ENCODE measurements around the gene SPDYA.

SPDYA gene

GRCh38 chr2:28855193-28855592, 44.6 kb downstream of the SPDYA start:
- DNase-seq: no peak
- no peaks in the 10 kb centered on the region for H3K4me1 ChIP-seq
- no peak overlapping the region for H3K27ac ChIP-seq
- H3K27me3 ChIP-seq: no peaks in the 10 kb centered on the region
- TF ChIP-seq, protein P1, sequence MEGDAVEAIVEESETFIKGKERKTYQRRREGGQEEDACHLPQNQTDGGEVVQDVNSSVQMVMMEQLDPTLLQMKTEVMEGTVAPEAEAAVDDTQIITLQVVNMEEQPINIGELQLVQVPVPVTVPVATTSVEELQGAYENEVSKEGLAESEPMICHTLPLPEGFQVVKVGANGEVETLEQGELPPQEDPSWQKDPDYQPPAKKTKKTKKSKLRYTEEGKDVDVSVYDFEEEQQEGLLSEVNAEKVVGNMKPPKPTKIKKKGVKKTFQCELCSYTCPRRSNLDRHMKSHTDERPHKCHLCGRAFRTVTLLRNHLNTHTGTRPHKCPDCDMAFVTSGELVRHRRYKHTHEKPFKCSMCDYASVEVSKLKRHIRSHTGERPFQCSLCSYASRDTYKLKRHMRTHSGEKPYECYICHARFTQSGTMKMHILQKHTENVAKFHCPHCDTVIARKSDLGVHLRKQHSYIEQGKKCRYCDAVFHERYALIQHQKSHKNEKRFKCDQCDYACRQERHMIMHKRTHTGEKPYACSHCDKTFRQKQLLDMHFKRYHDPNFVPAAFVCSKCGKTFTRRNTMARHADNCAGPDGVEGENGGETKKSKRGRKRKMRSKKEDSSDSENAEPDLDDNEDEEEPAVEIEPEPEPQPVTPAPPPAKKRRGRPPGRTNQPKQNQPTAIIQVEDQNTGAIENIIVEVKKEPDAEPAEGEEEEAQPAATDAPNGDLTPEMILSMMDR (IDR thresholded peaks at IDR 0.05): no peak
- peaks cover 10 to 27% (median 14%) of the 10 kb centered on the region in 3 donors for H3K36me3 ChIP-seq
- no peaks in the 10 kb centered on the region for H3K9me3 ChIP-seq
- no peak overlapping the region for H3K4me3 ChIP-seq
- intact Hi-C loops (cut with DNase I; ENCODE audit: low total_unique reads): no loop called here

- no peak for DNase-seq
- H3K27me3 ChIP-seq: no peaks in the 10 kb centered on the region
- intact Hi-C loops (cut with DNase I; ENCODE audit: low total_unique reads): no loop called here
- H3K9me3 ChIP-seq: no peaks in the 10 kb centered on the region
- TF ChIP-seq, protein P1 (IDR thresholded peaks at IDR 0.05): no peak
- H3K4me3 ChIP-seq: no peak overlapping the region
- H3K36me3 ChIP-seq: peaks cover 7 to 34% (median 18%) of the 10 kb centered on the region in 3 donors
- no peak overlapping the region for H3K27ac ChIP-seq
- H3K4me1 ChIP-seq: no peaks in the 10 kb centered on the region
These were observed 45.3 kb downstream of the SPDYA start for GRCh38 chr2:28855977-28856376.

DNA sequence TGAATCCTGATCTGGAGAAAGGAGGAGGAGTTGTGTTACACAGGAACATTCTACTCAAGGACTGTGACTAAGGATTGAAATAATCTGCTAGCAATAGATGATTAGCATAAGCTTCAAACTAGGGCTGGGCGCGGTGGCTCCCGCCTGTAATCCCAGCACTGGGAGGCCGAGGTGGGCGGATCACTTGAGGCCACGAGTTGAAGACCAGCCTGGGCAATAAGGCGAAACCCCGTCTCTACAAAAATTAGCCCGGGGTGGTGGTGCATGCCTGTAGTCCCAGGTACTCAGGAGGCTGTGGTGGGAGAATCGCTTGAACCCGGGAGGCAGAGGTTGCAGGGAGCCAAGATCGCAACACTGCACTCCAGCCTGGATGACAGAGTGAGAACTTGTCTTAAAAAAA, 58.0 kb downstream of the SPDYA start:
- Histone ChIP-seq H3K36me3 (peaks cover 0 to 10% (median 9%) of the 10 kb centered on the region in 3 donors), H3K27me3 (no peaks in the 10 kb centered on the region), H3K9me3 (no peaks in the 10 kb centered on the region), H3K4me1 (peaks cover 0 to 34% (median 26%) of the 10 kb centered on the region in 4 donors), H3K27ac (no peak overlapping the region), H3K4me3 (peak overlapping the region; percentile 68 to 72)
- TF ChIP-seq, protein P1 (IDR thresholded peaks at IDR 0.05): no peak
- intact Hi-C loops (cut with DNase I; ENCODE audit: low total_unique reads): no loop called here
- no peak for DNase-seq

DNA sequence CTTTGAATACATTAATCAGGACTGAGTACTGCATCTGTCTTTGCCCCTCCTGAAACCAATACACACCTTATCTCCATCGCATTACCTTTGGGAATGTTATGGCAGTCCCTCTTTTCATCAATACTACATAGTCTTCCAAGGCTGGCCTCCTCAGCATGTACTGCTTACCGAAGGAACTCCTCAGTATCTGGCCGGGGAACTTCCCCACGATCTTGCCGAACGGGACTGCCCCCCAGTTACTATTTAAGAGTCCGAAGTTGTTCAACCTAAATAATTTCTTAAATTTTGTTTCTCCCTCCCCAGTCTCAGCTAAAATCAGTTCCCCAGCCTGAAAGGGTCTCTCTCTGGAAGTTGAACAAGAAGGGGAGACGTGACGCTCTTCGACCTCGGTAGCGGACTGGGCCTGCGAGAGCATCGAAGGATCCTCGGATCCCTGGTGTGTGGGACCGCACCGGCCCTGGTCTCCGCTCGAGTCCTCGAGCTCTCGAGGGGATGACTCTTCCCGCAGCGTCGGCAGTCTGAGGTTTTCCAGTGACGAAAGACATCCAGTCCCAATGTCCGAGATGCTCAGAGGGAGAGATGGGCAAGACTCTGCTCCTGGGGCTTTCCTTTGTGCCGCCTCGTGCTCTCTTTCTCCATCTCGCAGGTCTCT, 59.0 kb downstream of the SPDYA start:
- Histone ChIP-seq H3K27me3 (no peaks in the 10 kb centered on the region), H3K9me3 (no peaks in the 10 kb centered on the region), H3K36me3 (no peaks in the 10 kb centered on the region), H3K4me1 (peaks cover 0 to 34% (median 26%) of the 10 kb centered on the region in 4 donors), H3K4me3 (peak overlapping the region; percentile 68 to 72), H3K27ac (peak overlapping the region; percentile 69 to 76)
- intact Hi-C loops (cut with DNase I; ENCODE audit: low total_unique reads): no loop called here
- DNase-seq: peak in 1 of 2 donors; percentile 20
- TF ChIP-seq, protein P1 (IDR thresholded peaks at IDR 0.05): no peak

DNA sequence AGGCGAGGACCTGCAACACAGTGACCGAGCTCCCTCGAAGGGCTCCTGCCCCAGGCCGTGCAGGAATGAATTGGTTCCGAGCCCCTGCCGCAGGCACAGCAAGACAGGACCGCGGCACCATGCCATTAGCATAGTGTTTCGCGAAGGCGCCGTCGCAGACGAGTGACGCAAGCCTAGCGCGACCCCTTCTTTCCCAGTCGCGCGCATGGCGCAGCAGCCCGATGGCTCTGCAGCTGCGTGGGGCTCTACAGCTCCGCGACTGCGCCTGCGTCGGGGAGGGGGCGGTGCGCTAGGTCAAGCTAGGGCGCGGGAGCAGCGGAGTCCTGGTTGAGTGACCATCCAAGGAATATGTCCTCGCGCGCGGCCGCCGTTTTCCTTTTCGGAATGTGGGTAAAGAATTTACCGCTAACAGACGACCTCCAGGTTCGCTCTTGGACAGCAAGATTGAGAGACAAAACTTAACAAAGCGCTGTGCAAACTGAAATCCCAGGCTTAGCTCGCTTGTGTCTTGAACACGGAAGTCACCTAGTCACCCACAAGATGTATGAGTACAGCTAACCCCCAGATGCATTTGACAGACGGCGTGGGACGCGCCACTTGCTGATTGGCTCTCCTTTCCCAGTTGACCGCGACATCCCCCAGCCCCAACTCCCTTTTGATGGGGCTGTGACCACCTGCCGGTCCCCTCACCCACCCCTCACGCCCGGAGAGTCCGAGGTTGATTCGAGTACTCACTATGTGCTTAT, 59.7 kb downstream of the SPDYA start, which contains the start of gene TRMT61B:
TSS of gene TRMT61B (minus strand) at position 164 of the 746 bp plus-strand sequence. CDS start at position 132, 32 bp downstream.
- peak; percentile 96 for DNase-seq
- H3K4me3 ChIP-seq: peak within 1 kb of the TSS; percentile 68 to 72
- no peaks in the 10 kb centered on the region for H3K36me3 ChIP-seq
- intact Hi-C loops (cut with DNase I; ENCODE audit: low total_unique reads): no loop called here
- TF ChIP-seq, protein P1 (IDR thresholded peaks at IDR 0.05): peak in 1 of 2 experiments; percentile 28
- no peaks in the 10 kb centered on the region for H3K27me3 ChIP-seq
- peaks cover 0 to 34% (median 23%) of the 10 kb centered on the region in 4 donors for H3K4me1 ChIP-seq
- peak within 1 kb of the TSS; percentile 69 to 76 for H3K27ac ChIP-seq
- no peaks in the 10 kb centered on the region for H3K9me3 ChIP-seq

All from tibial artery (tissue), 4 donors.